Lung (tissue), 12 donors: Measurements from ENCODE around the gene PAPSS1. TPM values are rescaled to one million over a fixed set of nuclear protein-coding genes. Genes with fewer than 3 reads are reported as not detected.

Experiments
- ATAC-seq: fragments of 200-7000 bp; cut with Tn5 transposase; one replicate; pipeline ENCODE4 v1.9.1; 2020; ENCODE audit warnings: moderate number of reproducible peaks; ENCODE audit not compliant: insufficient read depth, low FRiP score
- DNase-seq, 3 donors: peaks; one replicate each; pipeline ENCODE4 v3.0.0-alpha.2; 2013 to 2017
- H3K27ac ChIP-seq, 2 donors: one replicate each; pipeline ENCODE4 v1.5.1; 2013; ENCODE audit warnings: mild to moderate bottlenecking in 2 of 2, moderate library complexity in 2 of 2, control low read depth in 1 of 2, inconsistent platforms in 1 of 2, low read depth in 1 of 2, low read length in 1 of 2
- H3K27me3 ChIP-seq, 3 donors: one replicate each; pipeline ENCODE4 v1.5.1; 2013; ENCODE audit warnings: low read length in 2 of 3; ENCODE audit not compliant: control insufficient read depth in 3 of 3, insufficient read depth in 3 of 3
- H3K36me3 ChIP-seq, 4 donors: one replicate each; pipeline ENCODE4 v1.5.1; 2013; ENCODE audit warnings: low read length in 4 of 4, mild to moderate bottlenecking in 1 of 4, moderate library complexity in 1 of 4; ENCODE audit not compliant: control insufficient read depth in 4 of 4, insufficient read depth in 4 of 4
- H3K4me1 ChIP-seq, 5 donors: one replicate each; pipeline ENCODE4 v1.5.1; 2013; ENCODE audit warnings: low read length in 5 of 5, mild to moderate bottlenecking in 2 of 5, moderate library complexity in 1 of 5; ENCODE audit not compliant: control insufficient read depth in 5 of 5, insufficient read depth in 5 of 5
- H3K4me3 ChIP-seq: one replicate; pipeline ENCODE4 v1.5.1; 2013; ENCODE audit warnings: mild to moderate bottlenecking, control low read depth, moderate library complexity
- H3K9ac ChIP-seq, 2 donors: one replicate each; pipeline ENCODE4 v1.5.1; 2013; ENCODE audit warnings: low read length in 2 of 2, control low read depth in 1 of 2; ENCODE audit not compliant: insufficient read depth in 1 of 2
- H3K9me3 ChIP-seq, 4 donors: one replicate each; pipeline ENCODE4 v1.5.1; 2013; ENCODE audit warnings: low read length in 3 of 4, mild to moderate bottlenecking in 1 of 4, moderate library complexity in 1 of 4; ENCODE audit not compliant: control insufficient read depth in 4 of 4, insufficient read depth in 3 of 4
- CTCF ChIP-seq: IDR thresholded peaks from 2 replicates; pipeline ENCODE4 v1.5.1; 2012; ENCODE audit warnings: mild to moderate bottlenecking; ENCODE audit errors: control extremely low read depth, extremely low read depth
- WGBS, 2 donors: extraction: QIAGEN DNeasy Blood & Tissue Kit; methylation state at CpG; one replicate each; pipeline ENCODE4 v1.1.7; 2013; 5-methylcytosine and 5-hydroxymethylcytosine counted together
- polyA plus RNA-seq, 2 donors: library from polyadenylated mRNA; stranded (reverse); fragments of 200-250 nt; gene quantifications; one replicate each; pipeline ENCODE4 v1.2.1, GENCODE V29; 2013
- total RNA-seq, 2 donors: library from RNA; depleted of rRNA in 1 of 2; stranded (reverse); fragments of >200 nt in 1 of 2; gene quantifications; one replicate each; pipeline ENCODE4 v1.2.1, GENCODE V29; 2014 to 2021
- donor health status: control.
- donor health status: control.
- donor health status: Bipolar disorder and iron deficiency.
- donor health status: healthy.
- donor health status: DM: yes; HTN: yes; CAD: no.

The PAPSS1 gene
- total and polyA plus RNA-seq, 4 donors = 39.5 to 71.7 (median 55.3) TPM

GRCh38 chr4:107575243-107575642 is 144.8 kb downstream of the PAPSS1 start:
- DNase-seq = no peak
- H3K9me3 ChIP-seq = no peaks in the 10 kb centered on the region
- no peak for ATAC-seq
- no peak overlapping the region for H3K4me3 ChIP-seq
- 95 to 96% methylated on average over 10 of the region's 10 CpGs for WGBS, 2 donors
- no peak overlapping the region for H3K9ac ChIP-seq
- H3K27ac ChIP-seq = no peak overlapping the region
- no peak for TF ChIP-seq CTCF
- H3K4me1 ChIP-seq = no peaks in the 10 kb centered on the region
- H3K36me3 ChIP-seq = no peaks in the 10 kb centered on the region
- H3K27me3 ChIP-seq = no peaks in the 10 kb centered on the region

DNA sequence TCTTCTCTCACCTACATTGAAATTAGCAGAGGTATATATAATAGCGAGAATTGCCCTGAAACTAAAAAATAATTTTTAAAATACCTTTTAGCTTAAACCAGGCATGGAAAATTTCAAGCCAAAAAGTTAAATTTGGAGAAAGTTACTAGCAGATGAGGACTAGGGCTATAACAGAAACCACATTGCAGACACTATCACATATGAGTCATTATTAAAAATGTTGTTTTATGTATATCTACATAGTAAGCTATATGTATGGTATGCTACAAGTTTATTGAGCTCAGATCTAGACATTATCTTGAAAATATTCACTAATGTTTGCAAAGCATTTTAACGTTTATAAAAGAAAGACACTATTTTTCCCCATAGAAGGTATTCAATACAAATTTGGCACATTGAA is 147.8 kb downstream of the PAPSS1 start:
- Histone ChIP-seq H3K27ac (no peak overlapping the region), H3K4me3 (no peak overlapping the region), H3K9ac (no peak overlapping the region), H3K9me3 (no peaks in the 10 kb centered on the region), H3K27me3 (no peaks in the 10 kb centered on the region), H3K36me3 (no peaks in the 10 kb centered on the region), H3K4me1 (no peaks in the 10 kb centered on the region)
- WGBS, 2 donors = 84 to 86% methylated on average over 2 of the region's 2 CpGs
- ATAC-seq = no peak
- no peak for TF ChIP-seq CTCF
- no peak for DNase-seq

GRCh38 chr4:107570952-107571351 is 149.1 kb downstream of the PAPSS1 start:
- Histone ChIP-seq H3K4me1 (no peaks in the 10 kb centered on the region), H3K4me3 (no peak overlapping the region), H3K27me3 (no peaks in the 10 kb centered on the region), H3K36me3 (no peaks in the 10 kb centered on the region), H3K9ac (no peak overlapping the region), H3K27ac (no peak overlapping the region), H3K9me3 (peaks cover 0 to 3% (median 0%) of the 10 kb centered on the region in 4 donors)
- ATAC-seq (no peak), DNase-seq (no peak)
- TF ChIP-seq CTCF = no peak
- 60 to 83% methylated on average over 2 of the region's 2 CpGs for WGBS, 2 donors

- no peaks in the 10 kb centered on the region for H3K4me1 ChIP-seq
- DNase-seq = no peak
- no peaks in the 10 kb centered on the region for H3K36me3 ChIP-seq
- no peak overlapping the region for H3K27ac ChIP-seq
- ATAC-seq = no peak
- no peak overlapping the region for H3K4me3 ChIP-seq
- no peak for TF ChIP-seq CTCF
- H3K27me3 ChIP-seq = no peaks in the 10 kb centered on the region
- WGBS, 2 donors = 51 to 68% methylated on average over 5 of the region's 5 CpGs
- H3K9me3 ChIP-seq = peaks cover 0 to 3% (median 1%) of the 10 kb centered on the region in 4 donors
- no peak overlapping the region for H3K9ac ChIP-seq
These were observed 155.7 kb downstream of the PAPSS1 start for GRCh38 chr4:107564326-107564725.
